GM12872 (cell line): ENCODE data around the gene CDHR3.

Source experiments
- CTCF ChIP-seq: IDR thresholded peaks from 3 replicates; pipeline ENCODE4 v1.5.1; 2011; ENCODE audit warnings: low read depth, mild to moderate bottlenecking, low read length, moderate library complexity; ENCODE audit not compliant: insufficient read depth

The CDHR3 gene

GRCh38 chr7:106065575-106066500, 102.8 kb downstream of the CDHR3 start:
- TF ChIP-seq CTCF, result no peak

GRCh38 chr7:106067678-106068077, 104.6 kb downstream of the CDHR3 start:
- TF ChIP-seq CTCF, result no peak

- no peak for TF ChIP-seq CTCF
These were observed 105.5 kb downstream of the CDHR3 start for GRCh38 chr7:106068538-106068961.

GRCh38 chr7:106068986-106069385, 105.9 kb downstream of the CDHR3 start:
- TF ChIP-seq CTCF, result no peak

- no peak for TF ChIP-seq CTCF
These were observed 106.6 kb downstream of the CDHR3 start for GRCh38 chr7:106069471-106070200.

- no peak for TF ChIP-seq CTCF
These were observed 107.1 kb downstream of the CDHR3 start for GRCh38 chr7:106070201-106070551.

GRCh38 chr7:106070567-106071254, 107.6 kb downstream of the CDHR3 start:
- TF ChIP-seq CTCF, result no peak
